ENCODE measurements around the gene DCN.

DCN gene

GRCh38 chr12:91186156-91186555 lies 3.5 kb upstream of the DCN start:
- no peak for DNase-seq (ENCODE audit: low read depth)

- DNase-seq (ENCODE audit: low read depth) = no peak
These were observed 2.8 kb upstream of the DCN start for GRCh38 chr12:91185421-91185820.

GRCh38 chr12:91183551-91183950 lies 934 bp upstream of the DCN start:
- no peak for DNase-seq (ENCODE audit: low read depth)

GRCh38 chr12:91180582-91181395 lies 1.8 kb downstream of the DCN start:
- no peak for DNase-seq (ENCODE audit: low read depth)

- DNase-seq (ENCODE audit: low read depth) = no peak
These were observed 2.6 kb downstream of the DCN start for GRCh38 chr12:91179966-91180561.

- DNase-seq (ENCODE audit: low read depth) = no peak
These were observed 3.3 kb downstream of the DCN start for GRCh38 chr12:91179315-91179714.

GRCh38 chr12:91178781-91179180 lies 3.8 kb downstream of the DCN start:
- DNase-seq (ENCODE audit: low read depth) = no peak

- no peak for DNase-seq (ENCODE audit: low read depth)
These were observed 4.5 kb downstream of the DCN start for GRCh38 chr12:91178139-91178561.

GRCh38 chr12:91177381-91177780 lies 5.2 kb downstream of the DCN start:
- no peak for DNase-seq (ENCODE audit: low read depth)

GRCh38 chr12:91176915-91177314 lies 5.7 kb downstream of the DCN start:
- no peak for DNase-seq (ENCODE audit: low read depth)

GRCh38 chr12:91176358-91176757 lies 6.3 kb downstream of the DCN start:
- no peak for DNase-seq (ENCODE audit: low read depth)

- DNase-seq (ENCODE audit: low read depth) = no peak
These were observed 9.5 kb downstream of the DCN start for GRCh38 chr12:91173124-91173523.

GRCh38 chr12:91172096-91172495 lies 10.5 kb downstream of the DCN start:
- no peak for DNase-seq (ENCODE audit: low read depth)

- DNase-seq (ENCODE audit: low read depth) = no peak
These were observed 11.1 kb downstream of the DCN start for GRCh38 chr12:91171476-91171875.

GRCh38 chr12:91163116-91163515 lies 19.5 kb downstream of the DCN start:
- DNase-seq (ENCODE audit: low read depth) = no peak

GRCh38 chr12:91161009-91161408 lies 21.6 kb downstream of the DCN start:
- DNase-seq (ENCODE audit: low read depth) = no peak

GRCh38 chr12:91155990-91156389 lies 26.6 kb downstream of the DCN start:
- DNase-seq (ENCODE audit: low read depth) = no peak

GRCh38 chr12:91154131-91154530 lies 28.5 kb downstream of the DCN start:
- DNase-seq (ENCODE audit: low read depth) = no peak

GRCh38 chr12:91144053-91144452 lies 38.6 kb downstream of the DCN start:
- no peak for DNase-seq (ENCODE audit: low read depth)

- no peak for DNase-seq (ENCODE audit: low read depth)
These were observed 39.4 kb downstream of the DCN start for GRCh38 chr12:91143206-91143605.

GRCh38 chr12:91142221-91142631 lies 40.4 kb downstream of the DCN start:
- DNase-seq (ENCODE audit: low read depth) = no peak

- no peak for DNase-seq (ENCODE audit: low read depth)
These were observed 42.3 kb downstream of the DCN start for GRCh38 chr12:91140026-91140931.

- DNase-seq (ENCODE audit: low read depth) = no peak
These were observed 43.3 kb downstream of the DCN start for GRCh38 chr12:91139286-91139685.
